Colonic mucosa (tissue), 4 donors: ENCODE results near the gene F2R. TPM values are rescaled to one million over a fixed set of nuclear protein-coding genes. Genes with fewer than 3 reads are reported as not detected.

Experiments
- DNase-seq: peaks from one replicate; pipeline ENCODE4 v3.0.0-alpha.2; 2020
- H3K27ac ChIP-seq: fragments of 200-600 bp; one replicate; pipeline ENCODE4 v1.8.0; 2021
- H3K27me3 ChIP-seq: fragments of 200-600 bp; one replicate; pipeline ENCODE4 v1.8.0; 2021
- H3K36me3 ChIP-seq: fragments of 200-600 bp; one replicate; pipeline ENCODE4 v1.8.0; 2021
- H3K4me1 ChIP-seq: fragments of 200-600 bp; one replicate; pipeline ENCODE4 v1.8.0; 2021; ENCODE audit warnings: mild to moderate bottlenecking
- H3K4me3 ChIP-seq: fragments of 200-600 bp; one replicate; pipeline ENCODE4 v1.8.0; 2021
- H3K9ac ChIP-seq, 2 donors: one replicate each; pipeline ENCODE4 v1.7.0; 2013; ENCODE audit warnings: control low read depth in 2 of 2, low read depth in 2 of 2, low read length in 2 of 2
- H3K9me3 ChIP-seq: fragments of 200-600 bp; one replicate; pipeline ENCODE4 v1.8.0; 2021
- intact Hi-C: fragments of 100-400 bp; cut with DNase I; formaldehyde crosslinking; loops from one replicate; pipeline ENCODE4 v1.14.1; 2022
- total RNA-seq, 2 donors: library from RNA; stranded (reverse); fragmentation: NEBNext Ultra II Directional in 1 of 2; extraction: Animal tissue kit (Norgen Biotek cat#: 25700) in 1 of 2; gene quantifications; one replicate each; pipeline ENCODE4 v1.2.1, GENCODE V29; 2021
- TF ChIP-seq, protein P1 (sequence below): fragments of 200-600 bp; IDR thresholded peaks from one replicate; pipeline ENCODE4 v1.8.0; 2022; ENCODE audit warnings: antibody characterized with exemption, mild to moderate bottlenecking
- donor health status: healthy.
- donor health status: DM: no; HTN: no; CAD: no.
- donor health status: DM: no; HTN: no; CAD: no.

The F2R gene
- total RNA-seq, 2 donors from 2014 or later: 3.6 to 8.1 TPM

DNA sequence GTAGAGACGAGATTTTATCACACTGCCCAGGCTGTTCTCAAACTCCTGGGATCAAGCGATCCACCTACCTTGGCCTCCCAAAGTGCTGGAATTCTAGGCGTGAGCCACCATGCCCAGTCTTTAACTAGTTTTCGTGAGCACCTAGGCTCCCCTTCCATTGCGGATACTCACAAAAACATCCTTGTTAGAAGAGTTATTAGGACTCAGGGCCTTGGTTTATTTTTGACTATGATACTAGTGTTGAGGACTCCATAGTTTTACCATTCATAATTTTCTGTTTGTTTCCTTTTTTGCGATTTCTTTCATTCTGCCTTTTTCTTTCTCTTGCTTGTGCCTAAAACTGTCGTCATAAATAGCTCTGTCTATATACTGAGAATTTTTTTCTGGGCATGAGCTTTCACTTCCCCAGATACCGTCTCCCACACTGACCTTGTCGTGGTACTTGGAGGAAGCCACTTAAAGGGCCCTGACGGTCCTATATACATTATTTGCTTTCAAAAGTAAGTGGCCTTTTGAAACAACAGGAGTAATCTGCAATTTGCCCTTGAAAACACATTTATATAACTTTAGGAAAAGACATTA, 5.2 kb downstream of the F2R start:
- no peaks in the 10 kb centered on the region for H3K36me3 ChIP-seq
- intact Hi-C loops: no loop called here
- no peak overlapping the region for H3K4me3 ChIP-seq
- no peak overlapping the region for H3K9ac ChIP-seq
- TF ChIP-seq, protein P1, sequence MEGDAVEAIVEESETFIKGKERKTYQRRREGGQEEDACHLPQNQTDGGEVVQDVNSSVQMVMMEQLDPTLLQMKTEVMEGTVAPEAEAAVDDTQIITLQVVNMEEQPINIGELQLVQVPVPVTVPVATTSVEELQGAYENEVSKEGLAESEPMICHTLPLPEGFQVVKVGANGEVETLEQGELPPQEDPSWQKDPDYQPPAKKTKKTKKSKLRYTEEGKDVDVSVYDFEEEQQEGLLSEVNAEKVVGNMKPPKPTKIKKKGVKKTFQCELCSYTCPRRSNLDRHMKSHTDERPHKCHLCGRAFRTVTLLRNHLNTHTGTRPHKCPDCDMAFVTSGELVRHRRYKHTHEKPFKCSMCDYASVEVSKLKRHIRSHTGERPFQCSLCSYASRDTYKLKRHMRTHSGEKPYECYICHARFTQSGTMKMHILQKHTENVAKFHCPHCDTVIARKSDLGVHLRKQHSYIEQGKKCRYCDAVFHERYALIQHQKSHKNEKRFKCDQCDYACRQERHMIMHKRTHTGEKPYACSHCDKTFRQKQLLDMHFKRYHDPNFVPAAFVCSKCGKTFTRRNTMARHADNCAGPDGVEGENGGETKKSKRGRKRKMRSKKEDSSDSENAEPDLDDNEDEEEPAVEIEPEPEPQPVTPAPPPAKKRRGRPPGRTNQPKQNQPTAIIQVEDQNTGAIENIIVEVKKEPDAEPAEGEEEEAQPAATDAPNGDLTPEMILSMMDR: no peak
- H3K9me3 ChIP-seq: no peaks in the 10 kb centered on the region
- H3K4me1 ChIP-seq: no peaks in the 10 kb centered on the region
- DNase-seq: no peak
- H3K27ac ChIP-seq: no peak overlapping the region
- H3K27me3 ChIP-seq: no peaks in the 10 kb centered on the region

DNA sequence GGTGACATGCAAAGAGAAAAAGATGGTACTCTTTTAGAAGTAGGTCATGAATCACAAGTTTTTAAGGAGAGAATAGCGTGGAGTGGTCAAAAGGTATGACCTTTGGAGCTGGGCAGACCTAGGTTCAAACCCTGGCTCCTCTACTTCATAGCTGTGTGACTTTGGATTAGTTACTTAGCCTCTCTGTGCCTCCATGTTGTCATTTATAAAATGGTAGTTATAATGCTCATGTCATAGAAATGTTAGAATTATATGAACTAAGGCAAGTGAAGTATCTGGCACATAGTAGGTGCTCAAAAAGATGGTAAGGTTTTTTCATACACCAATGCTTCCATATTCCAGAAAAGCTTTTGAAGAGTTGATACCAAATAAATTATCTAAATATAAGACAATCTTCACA, 7.3 kb downstream of the F2R start:
- H3K9ac ChIP-seq: no peak overlapping the region
- H3K4me3 ChIP-seq: no peak overlapping the region
- intact Hi-C loops: no loop called here
- H3K27me3 ChIP-seq: no peaks in the 10 kb centered on the region
- TF ChIP-seq, protein P1: no peak
- DNase-seq: no peak
- no peaks in the 10 kb centered on the region for H3K36me3 ChIP-seq
- H3K9me3 ChIP-seq: no peaks in the 10 kb centered on the region
- H3K4me1 ChIP-seq: no peaks in the 10 kb centered on the region
- no peak overlapping the region for H3K27ac ChIP-seq

GRCh38 chr5:76723906-76724305, 8.0 kb downstream of the F2R start:
- H3K4me1 ChIP-seq: no peaks in the 10 kb centered on the region
- no peak for DNase-seq
- H3K27ac ChIP-seq: no peak overlapping the region
- no peak overlapping the region for H3K4me3 ChIP-seq
- H3K36me3 ChIP-seq: no peaks in the 10 kb centered on the region
- TF ChIP-seq, protein P1: no peak
- no peak overlapping the region for H3K9ac ChIP-seq
- no peaks in the 10 kb centered on the region for H3K27me3 ChIP-seq
- intact Hi-C loops: no loop called here
- H3K9me3 ChIP-seq: no peaks in the 10 kb centered on the region

- TF ChIP-seq, protein P1: no peak
- H3K4me3 ChIP-seq: no peak overlapping the region
- H3K9me3 ChIP-seq: no peaks in the 10 kb centered on the region
- H3K36me3 ChIP-seq: no peaks in the 10 kb centered on the region
- H3K27ac ChIP-seq: no peak overlapping the region
- no peaks in the 10 kb centered on the region for H3K27me3 ChIP-seq
- no peaks in the 10 kb centered on the region for H3K4me1 ChIP-seq
- no peak for DNase-seq
- H3K9ac ChIP-seq: no peak overlapping the region
- intact Hi-C loops: no loop called here
These were observed 8.9 kb downstream of the F2R start for GRCh38 chr5:76724871-76725270.

- TF ChIP-seq, protein P1: no peak
- intact Hi-C loops: no loop called here
- Histone ChIP-seq H3K27ac (no peak overlapping the region), H3K36me3 (no peaks in the 10 kb centered on the region), H3K4me3 (no peak overlapping the region), H3K4me1 (no peaks in the 10 kb centered on the region), H3K27me3 (no peaks in the 10 kb centered on the region), H3K9me3 (no peaks in the 10 kb centered on the region), H3K9ac (no peak overlapping the region)
- DNase-seq: no peak
These were observed 13.0 kb downstream of the F2R start for GRCh38 chr5:76728965-76729364.
